DMS114 treated with DMSO at 0.1 percent for 48 hours (cell line): ENCODE data around the gene OR2Y1.
"Not testable (repeated sequence)": the region's sequence is repeated elsewhere in the genome, so short reads cannot be mapped to it uniquely, and the experiment has no call there.

Experiments used
- DNase-seq: peaks from one replicate; lab custom pipeline; 2025; ENCODE audit not compliant: unreplicated experiment; lab: John Stamatoyannopoulos, UW

The OR2Y1 gene

DNA sequence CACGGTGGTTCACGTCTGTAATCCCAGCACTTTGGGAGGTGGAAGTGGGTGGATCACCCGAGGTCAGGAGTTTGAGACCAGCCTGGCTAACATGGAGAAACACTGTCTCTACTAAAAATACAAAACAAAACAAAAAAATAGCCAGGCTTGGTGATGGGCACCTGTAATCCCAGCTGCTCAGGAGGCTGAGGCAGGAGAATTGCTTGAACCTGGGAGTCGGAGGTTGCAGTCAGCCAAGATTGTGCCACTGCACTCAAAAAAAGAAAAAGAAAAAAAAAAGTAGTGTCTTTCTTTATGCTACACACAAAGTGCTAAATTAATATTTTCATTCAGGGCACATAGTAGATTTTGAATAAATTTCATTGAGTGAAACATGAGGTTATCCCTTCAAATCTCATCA is 1.1 kb upstream of the OR2Y1 start:
- not testable (repeated sequence) for DNase-seq

DNA sequence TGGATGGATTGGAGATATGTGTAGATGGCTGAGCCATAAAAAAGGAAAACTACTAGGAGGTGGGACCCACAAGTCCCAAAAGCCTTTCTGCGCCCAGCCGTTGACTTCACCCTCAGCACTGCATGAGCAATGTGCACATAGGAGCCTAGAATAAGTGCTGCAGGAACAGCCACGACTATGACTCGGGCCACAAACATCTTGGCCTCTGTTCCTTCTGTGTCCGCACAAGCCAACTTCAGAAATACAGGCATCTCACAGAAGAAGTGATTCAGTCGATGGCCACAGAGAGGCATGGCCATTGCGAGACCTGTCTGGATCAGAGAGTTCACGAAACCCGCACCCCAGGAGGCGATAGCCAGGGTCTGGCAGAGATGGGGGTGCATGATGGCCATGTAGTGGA is 587 bp downstream of the OR2Y1 start:
- no peak for DNase-seq

DNA sequence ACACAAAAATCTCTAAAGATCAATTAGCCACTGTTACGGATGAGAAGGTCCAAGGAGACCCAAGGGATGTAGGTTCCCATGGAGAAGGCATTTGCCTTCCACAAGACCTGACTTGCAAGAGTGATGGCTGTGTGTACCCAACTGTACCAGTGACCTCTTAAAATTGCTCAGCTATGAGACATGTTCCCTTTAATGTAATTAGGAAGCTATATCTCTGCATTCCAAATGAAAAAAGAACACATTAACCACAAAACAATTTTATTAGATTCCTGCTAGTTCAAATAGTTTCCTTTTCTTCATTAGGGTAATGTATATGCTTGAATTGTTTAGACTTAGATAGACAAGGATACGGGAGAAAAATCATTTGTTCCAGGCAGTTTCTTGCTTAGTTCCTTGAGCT is 3.3 kb downstream of the OR2Y1 start:
- DNase-seq, result no peak

DNA sequence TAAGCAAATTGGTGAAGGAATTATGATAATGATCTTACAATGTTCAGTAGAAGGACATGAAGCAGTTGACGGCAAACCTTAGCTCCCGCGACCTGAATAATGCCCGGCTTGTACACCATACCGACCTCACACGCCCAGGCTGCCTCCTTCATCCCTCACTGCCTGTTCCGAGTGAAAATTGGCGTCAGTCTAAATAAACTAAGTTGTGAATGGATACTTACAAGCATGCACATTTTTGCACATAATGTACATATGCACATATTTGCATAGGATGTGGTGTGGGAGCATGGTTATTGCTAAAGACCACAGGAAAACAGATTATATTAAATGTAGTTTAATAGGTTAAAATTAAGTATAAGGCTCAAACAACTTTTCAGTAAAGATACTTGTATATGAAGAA is 14.9 kb downstream of the OR2Y1 start:
- no peak for DNase-seq

DNA sequence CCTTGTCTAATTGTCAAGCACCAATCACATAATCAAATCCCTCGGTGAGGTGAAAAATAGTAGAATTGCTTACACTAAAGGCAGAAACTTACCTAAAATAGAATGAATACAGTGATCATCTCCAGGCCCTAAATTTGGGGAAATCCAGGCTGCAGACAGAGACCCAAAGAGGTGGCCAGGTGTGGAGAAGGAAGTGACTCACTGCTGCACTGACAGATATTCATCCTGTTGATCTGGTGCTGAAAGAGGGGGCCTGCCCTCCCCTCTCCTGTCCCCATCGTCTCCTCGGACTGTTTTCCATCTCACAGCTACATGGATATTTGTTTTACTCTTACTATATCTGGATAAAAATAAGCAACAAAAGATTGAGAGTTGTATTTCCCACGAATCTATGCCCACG is 15.9 kb downstream of the OR2Y1 start:
- no peak for DNase-seq

DNA sequence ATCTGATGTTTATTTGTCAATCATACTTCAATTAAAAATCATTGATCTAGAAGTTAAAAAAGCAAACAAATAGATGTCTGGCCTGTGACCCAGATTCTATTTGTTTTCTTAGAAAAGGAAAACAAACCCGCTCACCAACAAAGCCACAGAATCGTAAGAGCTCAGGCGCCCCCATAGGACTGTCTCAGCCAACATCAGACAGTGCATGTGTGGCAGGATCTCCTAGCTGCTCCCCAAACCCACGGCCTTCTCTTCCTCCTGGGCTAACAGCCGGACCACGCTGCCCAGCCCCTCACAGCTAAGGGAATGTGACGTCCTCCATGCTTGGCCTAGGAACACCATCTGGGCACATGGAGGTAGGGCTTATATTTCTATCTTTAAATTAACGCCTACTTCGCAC is 19.4 kb downstream of the OR2Y1 start:
- DNase-seq, result no peak

DNA sequence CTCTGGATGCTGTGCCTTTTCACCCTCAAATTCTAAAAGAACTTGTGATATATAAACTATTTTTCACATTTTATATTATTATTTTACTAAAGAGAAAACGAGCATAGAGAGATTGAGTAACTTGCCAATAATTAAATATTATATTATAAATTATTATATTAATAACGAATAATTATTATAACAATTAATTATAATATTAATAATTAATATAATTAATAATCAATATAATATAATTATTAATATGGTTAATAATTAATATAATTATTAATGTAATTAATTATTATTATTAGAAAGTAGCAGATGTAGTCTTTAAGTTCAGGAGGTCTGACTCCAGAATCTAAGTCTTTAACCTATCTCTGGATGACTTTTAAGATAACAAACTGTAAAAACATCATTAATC is 20.1 kb downstream of the OR2Y1 start:
- DNase-seq, result no peak

DNA sequence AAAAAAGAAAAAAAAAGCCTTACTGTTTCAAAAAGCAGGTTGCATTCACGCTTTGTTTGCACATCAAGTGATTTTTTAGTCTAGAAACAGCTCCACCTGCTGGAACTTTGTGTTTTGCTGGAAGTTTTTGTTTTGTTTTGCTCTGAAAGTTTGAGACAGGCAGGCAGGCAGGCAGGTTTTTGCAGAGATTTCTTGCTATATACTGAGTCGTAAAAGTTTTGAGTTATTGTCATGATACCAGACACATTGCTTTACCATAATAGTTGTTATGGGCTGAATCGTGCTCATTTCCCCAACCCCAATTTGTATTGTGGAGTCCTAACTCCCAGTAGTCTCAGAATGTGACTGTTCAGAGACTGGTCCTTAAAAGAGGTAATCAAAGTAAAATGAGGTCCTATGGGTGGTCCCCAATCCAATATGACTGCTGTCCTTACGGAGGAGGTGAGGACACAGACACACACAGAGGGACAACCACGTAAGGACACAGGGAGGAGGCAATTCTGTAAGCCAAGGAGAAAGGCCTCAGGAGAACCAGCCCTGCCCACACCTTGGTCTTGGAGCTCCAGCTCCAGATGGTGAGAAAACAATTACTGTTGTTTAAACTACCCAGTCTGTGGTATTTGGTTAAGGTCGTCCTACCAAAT is 20.9 kb downstream of the OR2Y1 start:
- DNase-seq, result peak; percentile 73

DNA sequence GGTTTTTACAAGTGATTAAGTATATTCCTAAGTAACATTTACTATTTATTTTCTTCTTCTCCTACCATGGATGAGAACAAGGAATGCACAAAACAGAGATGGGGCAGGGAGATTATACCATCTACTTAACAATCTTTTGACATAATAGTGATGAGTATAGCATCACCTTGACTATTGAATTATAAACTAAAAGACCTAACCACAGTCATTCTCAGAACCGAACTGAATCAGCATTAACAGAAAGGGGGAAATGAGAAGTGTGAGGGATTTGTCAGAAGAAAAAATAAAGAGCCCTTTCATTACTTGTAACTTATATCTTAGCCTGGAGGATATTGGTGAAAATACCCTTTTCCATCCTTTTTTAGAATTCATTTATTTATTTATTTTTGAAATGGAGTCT is 21.9 kb downstream of the OR2Y1 start:
- no peak for DNase-seq

DNA sequence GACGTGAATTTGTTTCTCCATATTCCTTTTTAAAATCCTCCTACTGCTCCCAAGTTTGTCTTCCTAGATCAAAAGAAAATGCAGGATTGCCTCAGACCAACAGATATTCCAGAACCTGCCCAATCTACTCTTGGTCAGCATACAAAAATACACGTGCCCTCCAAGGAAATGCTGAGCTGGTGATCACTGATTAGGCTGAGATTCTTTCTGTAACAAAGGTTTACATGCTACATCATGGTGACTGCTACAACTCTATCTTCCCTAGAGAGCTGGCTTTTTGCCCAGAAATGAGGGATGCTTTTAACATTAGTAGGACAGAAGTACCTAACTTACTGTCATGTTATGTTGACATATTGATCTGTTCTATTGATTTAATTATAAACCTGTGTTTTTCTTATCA is 35.5 kb downstream of the OR2Y1 start:
- DNase-seq, result no peak

DNA sequence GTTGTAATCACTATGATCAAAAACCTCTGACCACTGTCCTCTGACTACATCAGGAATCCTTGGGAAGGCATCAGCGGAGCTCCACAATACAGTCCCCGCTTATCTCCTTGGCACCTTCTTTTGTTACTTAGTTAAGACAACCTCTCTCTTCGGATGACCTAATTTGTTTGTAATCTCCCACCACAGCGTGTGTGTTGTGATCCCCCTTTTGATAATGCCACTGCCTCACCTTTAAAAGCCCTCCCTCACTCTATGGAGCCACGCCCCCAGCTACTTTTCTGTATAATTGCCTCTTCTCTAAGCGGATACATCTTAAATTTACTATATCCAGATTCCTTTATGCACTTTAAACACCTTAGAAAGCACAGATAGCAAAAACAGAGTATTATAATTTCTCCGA is 35.9 kb downstream of the OR2Y1 start:
- no peak for DNase-seq

DNA sequence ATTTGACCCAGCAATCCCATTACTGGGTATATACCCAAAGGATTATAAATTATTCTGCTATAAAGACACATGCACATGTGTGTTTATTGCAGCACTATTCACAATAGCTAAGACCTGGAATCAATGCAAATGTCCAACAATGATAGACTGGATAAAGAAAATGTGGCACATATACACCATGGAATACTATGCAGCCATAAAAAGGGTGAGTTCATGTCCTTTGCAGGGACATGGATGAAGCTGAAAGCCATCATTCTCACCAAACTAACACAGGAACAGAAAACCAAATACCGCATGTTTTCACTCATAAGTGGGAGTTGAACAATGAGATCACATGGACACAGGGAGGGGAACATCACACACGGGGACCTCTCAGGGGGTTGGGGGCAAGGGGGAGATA is 36.5 kb downstream of the OR2Y1 start:
- DNase-seq, result not testable (repeated sequence)

DNA sequence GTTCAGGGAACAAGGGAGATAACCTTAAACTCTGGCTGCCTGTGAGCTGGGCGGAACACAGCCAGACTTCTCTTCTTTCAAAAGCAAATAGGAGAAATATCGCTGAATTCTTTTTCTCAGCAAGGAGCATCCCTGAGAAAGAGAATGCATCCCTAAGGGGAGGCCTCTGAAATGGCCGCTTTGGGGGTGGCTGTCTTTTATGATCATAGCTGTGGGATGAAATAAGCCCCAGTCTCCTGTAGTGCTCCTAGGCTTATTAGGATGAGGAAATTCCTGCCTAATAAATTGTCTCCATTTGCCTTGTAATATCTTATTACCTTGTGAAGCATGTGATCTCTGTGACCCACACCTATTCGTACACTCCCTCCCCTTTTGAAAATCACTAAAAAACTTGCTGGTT is 39.4 kb downstream of the OR2Y1 start:
- not testable (repeated sequence) for DNase-seq

DNA sequence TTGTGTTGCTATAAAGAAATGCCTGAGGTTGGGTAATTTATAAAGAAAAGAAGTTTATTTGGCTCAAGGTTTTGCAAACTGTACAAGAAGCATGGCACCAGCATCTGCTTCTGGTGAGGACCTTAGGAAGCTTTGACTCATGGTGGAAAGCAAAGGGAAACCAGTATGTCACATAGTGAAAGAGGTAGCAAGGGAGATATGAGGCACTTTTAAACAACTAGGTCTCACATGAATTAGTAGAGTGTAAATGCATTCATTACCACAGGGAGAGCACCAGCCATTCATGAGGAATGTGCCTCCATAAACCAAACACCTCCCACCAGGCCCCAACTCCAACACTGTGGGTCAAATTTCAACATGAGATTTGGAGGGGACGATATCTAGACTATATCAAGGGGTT is 40.8 kb downstream of the OR2Y1 start:
- DNase-seq, result no peak

DNA sequence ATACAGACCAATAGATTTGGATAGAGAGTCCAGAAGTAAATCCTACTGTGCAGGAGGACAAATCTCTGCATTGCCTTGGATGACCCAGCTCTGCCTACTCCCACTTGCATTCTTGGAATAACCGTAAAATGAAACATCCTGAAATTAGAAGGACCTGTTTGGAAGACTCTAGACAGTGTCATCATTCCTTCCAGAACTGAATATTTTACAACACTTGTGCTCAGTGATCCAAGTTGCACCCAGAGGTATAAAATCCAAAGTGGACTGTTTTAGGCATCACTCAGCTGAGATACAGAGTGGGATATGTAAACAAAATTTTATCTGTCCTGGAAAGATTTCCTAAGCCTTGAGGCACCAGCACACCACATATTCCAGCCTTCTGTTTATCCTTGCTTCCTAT is 43.7 kb downstream of the OR2Y1 start:
- DNase-seq, result no peak

DNA sequence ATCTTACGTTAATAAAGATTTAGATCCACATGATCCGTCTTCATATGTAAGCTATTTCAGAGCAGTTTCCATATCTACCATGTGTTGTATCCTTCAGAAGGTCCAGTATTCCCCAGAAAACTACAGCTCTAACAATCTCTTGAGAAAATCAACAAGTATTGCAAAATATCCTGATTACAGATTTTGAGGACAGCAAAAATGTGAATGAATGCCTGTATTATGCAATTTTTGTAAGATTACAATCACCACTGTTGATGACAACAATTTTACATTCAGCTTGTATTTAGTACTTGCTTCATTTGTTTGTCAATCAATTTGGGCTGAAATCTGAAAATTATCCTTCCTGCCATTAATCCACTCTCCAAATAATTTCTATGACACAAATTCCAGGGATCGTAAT is 47.4 kb downstream of the OR2Y1 start:
- DNase-seq, result no peak

DNA sequence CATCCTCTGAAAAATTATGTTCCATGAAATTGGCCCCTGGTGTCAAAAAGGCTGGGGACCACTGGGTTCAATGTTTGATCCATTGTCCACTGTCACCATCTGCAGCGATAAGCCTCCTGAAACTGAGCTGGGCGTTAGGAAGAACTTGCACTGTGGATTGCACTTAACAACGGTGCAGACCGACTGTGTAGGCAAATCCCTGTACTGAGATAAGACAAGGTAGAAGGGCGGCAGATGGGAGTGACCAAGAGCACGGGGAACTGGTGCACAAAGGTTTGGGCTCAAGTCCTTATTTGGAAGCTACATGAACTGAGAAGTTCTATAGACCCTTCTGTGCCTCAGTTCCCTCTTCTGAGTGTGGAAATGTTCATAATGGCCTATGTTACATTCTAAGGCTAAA is 48.8 kb downstream of the OR2Y1 start:
- DNase-seq, result no peak

DNA sequence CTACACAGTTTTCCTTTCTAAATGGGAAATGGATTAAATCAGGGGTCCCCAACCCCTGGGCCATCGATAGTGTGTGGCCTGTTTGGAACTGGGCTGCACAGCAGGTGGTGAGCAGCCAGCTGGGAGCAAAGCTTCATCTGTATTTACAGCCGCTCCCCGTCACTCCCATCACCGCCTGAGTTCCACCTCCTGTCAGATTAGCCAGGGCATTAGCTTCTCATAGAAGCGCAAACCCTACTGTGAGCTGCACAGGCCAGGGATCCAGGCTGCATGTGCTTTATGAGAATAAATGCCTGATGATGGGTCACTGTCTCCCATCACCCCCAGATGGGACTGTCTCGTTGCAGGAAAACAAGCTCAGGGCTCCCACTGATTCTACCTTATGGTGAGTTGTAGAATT is 49.3 kb downstream of the OR2Y1 start:
- DNase-seq, result no peak

DNA sequence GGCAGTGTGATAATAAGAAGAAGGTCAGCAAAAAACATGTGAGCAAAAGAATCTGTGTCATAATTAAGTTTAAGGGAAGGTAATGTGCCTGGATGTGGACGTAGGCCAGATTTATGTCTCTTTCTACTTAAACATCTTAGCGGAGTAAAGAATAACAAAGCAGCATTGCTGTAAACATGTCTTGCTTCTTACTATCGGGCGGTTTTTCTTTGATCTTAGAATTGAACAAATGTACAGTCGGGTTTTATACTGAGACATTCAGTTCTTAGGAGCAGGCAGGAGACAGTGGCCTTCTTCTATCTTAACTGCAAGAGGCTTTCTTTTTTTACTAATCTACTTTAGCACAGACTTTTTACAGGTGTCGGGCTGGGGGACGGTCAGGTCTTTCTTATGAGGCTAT is 50.1 kb downstream of the OR2Y1 start:
- DNase-seq, result no peak
